ENCODE results near the gene ANKS1A.
"Not testable (repeated sequence)": the region's sequence is repeated elsewhere in the genome, so short reads cannot be mapped to it uniquely, and the experiment has no call there.

ANKS1A gene

DNA sequence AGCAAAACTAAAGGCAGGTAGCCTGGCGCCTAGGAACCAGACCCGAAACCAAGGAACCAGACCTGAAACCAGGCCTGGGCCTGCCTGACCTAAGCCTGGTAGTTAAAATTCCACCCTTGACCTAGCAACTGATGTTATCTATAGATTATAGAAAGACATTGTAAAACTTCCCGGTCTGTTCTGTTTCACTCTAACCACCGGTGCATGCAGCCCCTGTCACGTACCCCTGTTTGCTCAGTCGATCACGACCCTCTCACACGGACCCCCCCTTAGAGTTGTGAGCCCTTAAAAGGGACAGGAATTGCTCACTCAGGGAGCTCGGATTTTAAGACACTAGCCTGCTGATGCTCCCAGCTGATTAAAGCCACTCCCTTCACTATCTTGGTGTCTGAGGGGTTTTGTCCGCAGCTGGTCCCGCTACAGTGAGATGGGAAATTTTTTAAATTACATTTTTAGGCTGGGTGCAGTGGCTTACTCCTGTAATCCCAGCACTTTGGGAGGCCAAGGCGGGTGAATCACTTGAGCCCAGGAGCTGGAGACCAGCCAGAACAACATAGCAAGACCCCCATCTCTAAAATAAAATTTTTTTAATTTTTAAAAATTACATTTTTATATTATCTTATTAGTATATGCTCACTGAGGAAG, 115.0 kb downstream of the ANKS1A start:
- DNase-seq = not testable (repeated sequence)

DNA sequence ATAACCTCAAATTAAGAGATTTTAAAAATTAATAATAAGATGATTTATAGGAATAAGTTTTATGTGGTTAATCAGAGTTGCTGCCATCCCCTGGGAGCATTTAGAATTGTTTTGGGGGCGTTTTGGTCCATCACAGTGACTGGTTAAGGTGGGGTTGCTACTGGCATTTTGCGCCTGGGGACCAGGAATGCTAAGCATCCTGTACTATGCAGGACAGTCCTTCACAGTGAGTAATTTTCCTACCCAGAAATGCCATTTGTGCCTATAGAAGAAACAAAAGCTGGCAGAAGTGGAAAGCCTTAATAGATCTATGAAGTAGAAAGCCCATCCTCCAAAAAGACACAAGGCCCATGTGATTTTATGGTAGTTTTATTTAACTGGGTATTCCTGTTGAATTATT, 118.0 kb downstream of the ANKS1A start:
- DNase-seq = no peak

DNA sequence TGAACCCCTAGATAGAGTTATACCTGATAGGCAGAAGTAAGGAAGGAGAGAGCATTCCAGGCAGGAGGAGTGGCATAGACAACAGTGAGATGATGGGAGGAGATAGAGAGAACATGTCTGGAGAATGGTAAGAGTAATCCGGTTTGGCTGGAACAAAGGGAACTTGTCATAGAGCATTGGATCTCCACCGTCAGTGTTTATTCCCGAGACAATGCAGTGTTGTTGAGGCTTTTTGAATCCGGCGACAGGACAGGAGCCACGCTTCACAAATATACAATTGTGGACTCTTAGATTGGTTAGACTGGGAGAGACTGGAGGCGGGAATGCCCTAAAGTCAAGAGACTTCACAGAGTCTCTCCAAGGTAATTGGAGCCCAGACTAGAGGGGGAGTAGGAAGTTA, 119.8 kb downstream of the ANKS1A start:
- DNase-seq = no peak

DNA sequence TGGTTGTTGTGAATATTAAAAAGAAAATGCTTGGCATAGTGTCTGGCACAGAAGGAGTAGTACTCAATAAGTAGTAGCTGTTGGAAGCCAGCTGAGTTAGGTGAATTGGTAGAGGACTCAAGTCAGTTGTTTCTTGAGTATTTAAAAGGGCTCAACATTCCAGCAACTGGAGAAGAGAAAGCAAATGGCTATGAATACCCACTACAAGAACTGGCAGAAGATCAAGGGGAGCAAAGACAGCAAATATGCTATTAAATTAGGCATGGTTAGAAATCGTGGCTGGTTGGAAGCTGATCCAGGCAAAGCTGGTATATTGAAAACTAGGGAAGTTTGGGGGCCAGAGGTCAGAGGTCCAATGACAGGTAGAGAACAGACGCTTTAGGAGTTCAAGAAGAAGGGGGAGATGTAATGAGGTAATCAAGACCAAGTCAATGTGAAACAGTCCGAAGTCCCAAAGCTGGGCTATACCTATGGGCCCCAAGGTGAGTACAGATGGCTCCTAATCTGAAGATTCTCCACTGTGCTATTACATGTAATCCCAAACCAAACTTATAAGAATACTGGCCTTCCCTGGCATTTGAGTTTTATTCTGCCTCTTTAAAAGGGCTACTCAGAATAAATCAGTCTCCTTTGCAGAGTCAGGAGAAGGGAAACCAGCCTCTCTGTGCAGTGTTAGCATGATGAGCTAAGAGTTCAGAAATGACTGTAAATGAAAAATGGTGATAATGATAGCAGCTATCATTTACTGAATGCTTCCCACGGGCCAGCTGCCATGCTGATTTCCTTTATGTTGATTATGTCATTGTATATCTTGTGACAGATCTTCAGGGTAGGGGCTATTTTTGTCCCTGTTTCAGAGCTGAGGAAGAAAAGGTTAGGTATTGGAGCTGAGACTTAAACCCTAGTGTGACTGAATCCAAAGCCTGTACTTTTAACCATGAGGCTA, 122.3 kb downstream of the ANKS1A start:
- peak; percentile 55 for DNase-seq

DNA sequence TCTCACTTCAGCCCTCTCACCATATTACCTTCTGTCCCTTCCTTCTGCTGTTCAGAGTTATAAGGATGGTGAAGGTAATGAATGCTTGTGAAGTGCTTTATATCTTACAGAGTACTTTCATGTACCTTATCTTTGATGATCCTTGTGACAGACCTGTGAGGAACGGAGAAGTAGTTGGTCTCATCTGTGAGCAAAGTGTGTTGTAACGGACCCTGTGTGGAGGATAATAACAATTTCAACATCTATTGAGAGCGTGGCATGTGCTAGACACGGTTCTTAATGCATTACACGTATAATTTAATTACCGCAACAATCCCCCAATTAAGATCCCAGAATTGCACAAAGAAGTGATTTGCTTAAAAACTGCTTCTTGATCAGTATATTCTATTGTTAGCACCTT, 124.6 kb downstream of the ANKS1A start:
- DNase-seq = no peak

DNA sequence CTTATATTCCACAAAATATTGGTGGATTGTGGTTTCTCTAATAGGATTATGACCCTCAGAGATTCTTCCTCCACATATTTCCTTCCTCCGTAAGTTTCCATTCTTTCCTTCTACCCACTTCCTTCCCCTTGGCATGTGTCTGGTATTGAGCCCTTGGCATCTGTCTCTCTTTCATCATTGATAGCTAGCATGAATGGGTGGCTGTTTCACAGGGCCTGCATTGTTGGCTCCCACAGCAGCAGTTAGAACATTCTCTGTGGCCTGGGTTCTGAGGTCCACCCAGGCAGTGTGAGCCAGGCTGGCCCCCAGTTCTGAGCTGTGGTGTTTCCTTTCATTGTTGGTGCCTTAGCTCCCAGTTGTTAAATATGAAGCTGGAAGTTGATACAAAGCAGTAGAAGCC, 125.3 kb downstream of the ANKS1A start:
- no peak for DNase-seq

DNA sequence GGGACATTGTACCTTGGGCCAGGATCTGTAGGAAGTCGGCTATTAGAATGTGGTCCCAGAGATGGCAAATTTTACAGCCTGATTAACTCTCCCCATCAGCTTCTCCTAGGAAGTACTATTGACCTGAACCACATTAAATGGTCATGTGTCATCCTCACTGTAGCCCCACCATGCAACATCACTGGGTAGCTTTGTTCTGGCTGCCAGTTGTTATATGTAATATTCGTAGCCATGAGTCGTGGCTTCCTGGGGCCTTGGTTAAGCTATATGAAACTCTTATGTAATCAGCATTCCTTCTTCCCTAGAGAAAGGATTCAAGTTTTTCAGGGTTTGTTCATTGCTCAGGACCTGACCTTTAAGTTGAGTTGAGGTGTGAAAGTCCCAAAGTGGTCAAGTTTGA, 125.7 kb downstream of the ANKS1A start:
- no peak for DNase-seq

DNA sequence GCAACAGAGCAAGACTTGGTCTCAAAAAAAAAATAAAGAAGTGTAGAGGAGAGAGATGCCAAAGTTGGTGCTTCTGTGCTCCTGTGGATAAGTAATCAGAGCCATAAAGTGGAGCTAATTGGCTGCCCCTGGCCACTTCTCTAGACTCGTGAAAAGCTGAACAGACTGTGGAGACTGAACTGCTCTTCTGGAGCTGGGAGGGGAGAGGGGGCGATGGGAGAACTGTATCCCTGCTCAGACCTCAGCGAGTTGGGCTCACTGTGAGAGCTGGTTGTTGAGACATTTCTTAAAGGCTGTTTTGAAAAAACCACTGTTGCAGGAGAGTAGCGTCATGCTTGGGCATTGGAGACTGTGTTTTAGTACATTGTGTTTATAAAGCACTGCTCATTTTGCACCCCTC, 126.4 kb downstream of the ANKS1A start:
- DNase-seq = no peak

DNA sequence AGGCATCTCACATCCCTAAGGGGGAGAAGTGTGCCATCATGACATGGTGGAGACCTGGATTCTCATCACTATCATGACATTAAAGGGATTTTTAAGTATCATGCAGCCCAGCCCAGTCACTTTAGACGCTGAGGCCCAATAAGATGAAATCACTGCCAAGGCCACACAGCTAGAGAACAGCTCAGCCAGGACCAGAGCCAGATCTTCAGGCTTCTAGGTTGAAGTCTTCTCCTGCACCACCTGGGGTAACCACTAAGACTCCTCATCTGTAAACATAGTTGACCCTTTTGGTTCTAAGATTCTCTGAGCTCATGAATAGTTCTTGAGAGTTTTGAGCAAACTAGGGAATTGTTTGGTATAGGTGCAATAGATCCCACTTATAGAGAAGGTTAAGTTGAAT, 126.9 kb downstream of the ANKS1A start:
- DNase-seq = no peak

DNA sequence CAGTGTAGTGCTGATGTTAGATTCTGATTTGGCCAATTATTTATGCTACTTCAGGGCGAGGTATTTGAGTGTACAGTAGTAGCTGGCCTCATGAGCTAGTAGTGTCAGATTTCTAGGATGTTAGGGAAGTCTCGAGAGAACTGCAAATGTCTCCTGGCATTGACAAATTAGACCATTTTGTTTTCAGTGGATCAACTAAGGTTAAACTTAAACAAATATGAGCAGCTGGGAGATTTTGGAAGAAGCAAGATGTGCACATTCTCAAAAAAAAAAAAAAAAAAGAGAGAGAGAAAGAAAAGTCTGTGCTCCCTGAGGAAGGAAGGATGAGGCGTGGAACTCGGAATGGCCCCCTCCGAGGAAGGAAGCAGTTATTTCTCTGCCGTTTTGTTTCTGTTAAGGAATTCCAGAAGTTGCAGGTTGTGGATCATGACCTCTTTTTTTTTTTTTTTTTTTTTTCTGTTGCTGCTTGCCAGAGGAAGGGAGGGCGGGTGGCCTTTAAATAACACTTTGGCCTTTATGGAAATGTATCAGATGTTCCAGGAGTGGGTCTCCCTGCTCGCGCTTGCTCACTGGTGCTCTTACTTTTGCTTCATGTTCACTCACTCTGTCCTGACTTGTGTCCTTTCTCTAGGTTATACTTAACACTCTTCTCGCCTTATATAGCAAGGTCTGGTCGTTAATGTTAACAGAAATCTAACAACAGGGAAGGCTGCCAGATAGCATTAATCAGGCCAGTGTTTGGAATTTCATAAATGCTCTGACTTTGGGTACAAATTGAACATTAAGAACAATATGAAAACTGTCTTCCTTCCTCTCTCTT, 127.7 kb downstream of the ANKS1A start:
- DNase-seq = no peak

DNA sequence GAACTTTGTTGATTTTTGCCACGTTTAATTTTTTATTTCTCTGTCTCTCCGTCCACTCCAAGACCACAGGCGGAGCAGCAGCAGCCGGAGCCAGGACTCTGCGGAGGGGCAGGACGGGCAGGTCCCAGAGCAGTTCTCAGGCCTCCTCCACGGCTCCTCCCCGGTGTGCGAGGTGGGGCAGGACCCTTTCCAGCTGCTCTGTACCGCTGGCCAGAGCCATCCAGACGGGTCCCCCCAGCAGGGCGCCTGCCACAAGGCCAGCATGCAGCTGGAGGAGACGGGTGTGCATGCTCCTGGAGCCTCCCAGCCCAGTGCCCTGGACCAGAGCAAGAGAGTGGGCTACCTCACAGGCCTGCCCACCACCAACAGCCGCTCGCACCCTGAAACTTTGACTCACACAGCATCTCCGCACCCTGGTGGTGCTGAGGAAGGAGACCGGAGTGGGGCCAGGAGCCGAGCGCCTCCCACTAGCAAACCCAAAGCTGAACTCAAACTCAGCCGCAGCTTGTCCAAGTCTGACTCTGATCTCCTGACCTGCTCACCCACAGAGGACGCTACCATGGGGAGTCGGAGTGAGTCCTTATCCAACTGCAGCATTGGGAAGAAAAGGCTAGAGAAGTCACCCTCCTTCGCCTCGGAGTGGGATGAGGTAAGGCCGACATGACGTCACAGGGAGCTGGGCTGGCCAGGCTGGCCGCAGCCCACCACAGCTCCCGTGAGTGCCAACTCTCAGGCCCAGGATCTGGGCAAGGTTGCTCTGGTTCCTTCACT, 128.5 kb downstream of the ANKS1A start:
- DNase-seq = no peak

DNA sequence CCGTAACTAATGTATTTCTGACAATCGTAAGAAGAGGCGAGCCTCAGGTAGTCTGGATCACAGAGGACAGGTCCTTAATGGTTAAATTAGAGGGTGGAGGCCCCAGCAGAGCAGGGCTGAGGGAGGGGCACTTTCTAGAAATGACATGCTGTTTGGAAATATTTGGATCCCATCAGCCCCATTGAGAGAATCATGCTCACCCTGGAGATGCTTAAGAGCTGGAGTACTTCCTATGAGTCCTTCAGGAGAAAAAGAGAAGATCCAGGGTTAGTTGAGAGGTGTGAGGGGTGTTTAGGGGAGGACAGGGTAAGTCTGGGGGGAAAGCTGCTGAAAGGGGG, 129.1 kb downstream of the ANKS1A start:
- DNase-seq = no peak

DNA sequence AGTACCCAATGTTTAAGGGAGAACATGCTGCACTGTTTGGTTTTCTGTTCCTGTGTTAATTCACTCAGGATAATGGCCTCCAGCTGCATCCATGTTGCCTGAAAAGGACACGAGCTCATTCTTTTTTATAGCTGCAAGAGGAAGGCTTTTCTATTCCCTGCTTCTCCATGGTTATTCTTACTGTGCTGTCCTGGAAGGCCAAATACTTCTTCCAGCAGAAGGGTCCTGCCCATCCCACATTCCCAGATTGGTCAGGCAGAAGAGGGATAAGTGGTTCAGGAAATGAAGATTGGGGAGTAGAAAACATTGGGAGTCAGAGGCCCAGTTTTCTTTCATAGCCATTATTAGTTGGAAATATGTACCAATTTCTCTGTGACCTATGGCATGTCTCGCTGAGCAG, 129.7 kb downstream of the ANKS1A start:
- no peak for DNase-seq

DNA sequence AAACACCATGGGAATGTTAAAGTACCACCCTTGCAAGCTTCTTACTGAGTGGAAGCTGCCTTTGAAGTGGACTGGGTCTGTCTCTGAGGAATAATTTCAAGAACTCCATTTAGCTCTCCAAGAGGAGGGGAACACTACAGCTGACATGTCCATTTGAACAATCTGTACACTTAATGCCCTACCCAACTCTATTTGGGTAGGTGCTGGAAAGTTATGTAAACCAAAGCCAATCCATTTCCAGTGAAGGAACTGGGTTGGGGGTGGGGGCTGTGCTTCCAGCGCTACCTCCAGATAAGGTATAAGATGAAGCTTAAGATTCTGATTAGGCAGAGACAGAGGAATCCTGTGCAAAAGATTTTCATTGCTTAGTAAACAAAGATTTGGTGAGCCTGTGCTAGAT, 130.1 kb downstream of the ANKS1A start:
- DNase-seq = no peak

DNA sequence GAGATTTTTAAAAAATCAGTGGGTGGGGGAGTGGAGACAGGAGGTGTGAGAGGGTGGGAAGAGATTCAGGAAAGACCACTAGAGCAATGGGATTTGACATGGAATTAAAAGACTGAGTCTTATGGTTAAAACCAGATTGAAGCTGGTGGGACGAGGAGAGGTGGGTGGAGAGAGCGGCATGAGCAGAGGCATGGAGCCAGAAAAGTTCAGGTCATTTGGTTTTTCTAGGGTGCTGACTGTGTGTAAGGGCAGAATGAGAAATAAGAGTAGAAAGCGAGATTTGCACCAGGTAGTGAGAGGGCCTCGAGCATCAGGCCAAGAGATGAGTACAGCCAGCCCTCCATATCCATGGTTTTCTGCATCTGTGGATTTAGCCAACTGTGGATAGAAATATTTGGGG, 130.8 kb downstream of the ANKS1A start:
- no peak for DNase-seq

DNA sequence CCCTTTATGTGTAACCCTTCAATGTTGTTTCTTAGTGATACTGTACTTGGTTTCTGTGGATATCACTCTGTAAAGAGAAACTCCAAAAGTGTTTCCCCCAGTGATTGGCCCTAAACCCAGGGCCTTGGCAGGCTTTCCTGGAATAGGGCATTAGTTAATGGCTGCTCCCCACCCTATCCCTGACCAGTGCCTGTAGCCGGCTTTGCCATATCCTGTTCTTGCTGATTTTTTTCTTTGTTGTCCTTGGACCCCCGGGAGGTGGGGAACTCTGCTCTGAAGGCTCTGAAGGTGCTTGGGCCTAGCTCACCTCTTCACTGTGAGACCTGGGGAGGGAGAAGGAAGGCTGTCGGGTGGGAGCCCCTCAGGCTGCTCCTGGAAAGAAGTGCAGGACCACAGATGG, 131.9 kb downstream of the ANKS1A start:
- no peak for DNase-seq

DNA sequence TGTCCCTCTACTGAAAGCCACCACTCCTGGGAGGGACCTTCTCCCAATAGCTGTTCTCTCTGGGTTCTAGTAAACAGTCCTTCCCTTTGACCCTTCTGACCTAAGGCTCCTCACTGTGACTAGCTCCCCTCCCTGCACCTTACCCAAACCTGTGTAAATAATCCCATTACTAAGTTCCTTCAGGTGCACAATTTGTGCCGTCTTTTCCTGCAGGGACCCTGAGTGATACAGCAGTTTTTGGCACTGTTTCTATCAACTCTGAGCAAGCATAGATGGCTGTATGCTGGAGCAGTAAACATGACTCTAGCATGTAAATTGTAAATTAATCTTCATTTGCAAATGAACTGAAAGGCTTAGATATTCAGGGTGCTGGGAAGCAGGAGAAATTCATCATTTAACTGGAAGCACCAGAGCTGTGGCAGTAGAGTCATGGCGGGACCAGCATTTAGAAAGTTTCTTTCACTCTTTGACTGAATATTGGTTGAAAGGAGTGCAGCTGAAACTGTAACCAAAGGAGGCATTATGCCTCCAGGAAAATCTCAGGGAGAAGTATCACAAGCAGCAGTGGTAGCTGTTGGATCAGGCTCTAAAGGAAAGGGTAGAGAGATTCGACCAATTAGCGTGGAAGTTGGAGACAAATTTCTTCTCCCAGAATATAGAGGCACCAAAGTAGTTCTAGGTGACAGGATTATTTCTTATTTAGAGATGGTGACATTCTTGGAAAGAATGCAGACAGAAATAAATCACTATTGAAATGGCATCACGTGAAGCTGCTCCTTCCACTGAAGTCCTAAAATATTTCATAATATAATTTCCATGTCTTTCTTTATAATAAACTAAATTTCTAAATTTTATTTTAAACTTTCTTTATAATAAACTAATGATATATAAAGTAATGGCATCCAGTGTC, 134.3 kb downstream of the ANKS1A start:
- DNase-seq = no peak

DNA sequence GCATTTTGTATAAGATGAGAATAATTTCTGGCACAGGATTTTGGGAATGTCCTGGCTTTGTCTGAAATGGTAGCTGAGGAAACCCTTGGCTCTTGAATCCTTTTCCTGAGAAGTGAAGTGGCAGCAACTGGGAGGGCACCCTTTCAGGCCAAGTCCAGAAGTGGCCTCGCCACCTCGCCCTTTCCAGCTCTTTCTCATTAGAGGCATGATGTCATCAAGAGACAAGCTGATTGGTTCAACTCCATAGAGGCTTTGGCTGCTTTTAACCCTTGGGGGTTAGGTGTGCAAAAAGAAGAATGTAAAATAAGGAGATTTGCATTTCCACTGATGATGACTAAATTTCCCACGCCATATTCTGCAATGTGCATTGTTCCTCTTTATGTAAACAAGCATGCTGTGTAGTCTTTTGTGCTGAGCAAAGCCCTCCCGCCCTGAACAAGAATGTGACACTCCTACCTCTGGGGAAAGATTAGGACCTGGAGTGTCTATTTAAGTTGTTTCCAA, 135.5 kb downstream of the ANKS1A start:
- peak; percentile 71 for DNase-seq

DNA sequence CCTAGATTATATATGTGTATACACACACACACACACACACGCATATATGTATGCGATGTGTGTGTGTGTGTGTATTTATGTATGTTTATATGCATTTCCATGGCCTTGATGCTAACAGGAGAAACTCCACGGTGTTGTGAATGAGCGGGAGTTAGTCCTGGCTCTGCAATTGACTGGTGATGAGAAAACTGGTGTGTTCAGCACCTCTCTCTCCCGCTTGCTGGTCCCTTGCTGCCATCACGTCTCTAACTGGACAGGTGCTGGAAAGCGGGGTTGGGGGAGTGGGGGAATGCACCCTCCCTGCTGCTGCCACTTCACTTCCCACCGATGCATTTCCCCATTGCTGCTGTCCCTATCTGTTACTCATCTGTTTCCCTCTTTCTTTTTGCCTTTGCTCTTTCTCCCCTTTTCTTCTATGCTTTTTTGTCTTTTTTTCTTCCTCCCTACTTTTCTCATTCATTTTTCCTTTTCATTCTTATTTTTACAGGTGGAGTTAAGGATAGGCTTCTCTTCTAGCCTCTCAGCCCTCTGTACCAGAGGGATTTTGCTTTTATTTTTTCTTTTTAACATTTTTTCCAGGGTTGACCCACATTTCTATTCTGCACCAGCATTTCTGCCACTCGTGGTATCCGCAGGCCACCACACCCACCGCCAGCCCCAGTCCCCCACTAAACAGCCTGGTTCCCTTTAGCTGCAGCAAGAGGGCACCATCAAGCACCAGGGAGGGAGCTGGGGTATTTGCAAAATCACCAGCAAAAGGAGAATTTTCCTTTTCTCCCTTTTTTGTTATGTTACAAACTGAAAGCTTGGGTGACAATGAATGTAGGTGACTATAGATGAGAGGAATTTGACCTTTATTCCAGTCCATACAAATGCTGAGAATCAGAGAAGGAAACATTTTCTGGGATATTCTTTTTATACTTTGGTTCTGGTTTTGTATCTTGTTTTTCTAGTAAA, 136.5 kb downstream of the ANKS1A start:
- DNase-seq = no peak

All from suppressor macrophage treated with lipopolysaccharide for 4 hours (primary cell).